ENCODE results near the gene CDC6. TPM values are rescaled to one million over a fixed set of nuclear protein-coding genes. Genes with fewer than 3 reads are reported as not detected.
A peak's percentile ranks its signal among the peaks of the same experiment; 100 is the strongest.

The CDC6 gene
- total RNA-seq, 6 donors from 2014 or later, result 1.1 to 5.1 (median 2.3) TPM

DNA sequence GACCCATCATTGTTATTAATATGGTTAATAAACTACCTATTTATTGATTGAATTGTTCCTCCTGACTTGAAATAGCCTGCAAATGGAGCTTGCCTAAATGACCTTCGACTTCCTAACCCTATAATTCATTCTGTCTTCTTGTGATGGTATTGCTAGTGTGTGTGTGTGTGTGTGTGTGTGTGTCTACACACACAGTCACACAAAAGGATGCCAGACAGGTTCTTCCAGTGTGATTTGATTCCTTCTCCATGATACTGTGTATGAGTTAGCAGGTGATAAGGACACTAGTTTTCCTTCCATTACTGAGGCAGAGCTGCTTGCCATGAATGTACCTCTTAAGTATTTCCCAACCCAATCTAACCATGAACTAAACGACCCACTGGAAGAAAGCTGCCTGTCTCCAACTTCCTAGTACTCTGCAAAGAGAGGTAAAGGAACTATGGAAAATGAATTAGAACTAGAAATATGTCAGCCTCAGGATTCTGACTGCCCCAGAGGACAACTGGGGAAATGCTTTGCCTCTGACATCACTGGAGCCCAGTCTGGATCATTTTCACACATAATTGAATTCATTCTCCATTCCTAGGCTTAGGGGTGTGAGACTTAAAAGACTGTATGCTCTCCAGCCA lies 3.5 kb upstream of the CDC6 start:
- TF ChIP-seq CTCF (IDR thresholded peaks at IDR 0.05) (peak in 2 of 6 experiments; percentile 16 to 41), POLR2AphosphoS5 (IDR thresholded peaks at IDR 0.05) (no peak)
- H3K36me3 ChIP-seq, result peaks cover 13 to 35% (median 25%) of the 10 kb centered on the region in 4 donors
- peak overlapping the region; percentile 38 to 61 (median 47) for H3K27ac ChIP-seq
- H3K27me3 ChIP-seq, result no peaks in the 10 kb centered on the region
- DNase-seq (no peak), ATAC-seq (ENCODE audit: low FRiP score in 2 of 2) (peak in 1 of 2 donors; percentile 74)
- H3K4me1 ChIP-seq, result peaks cover 16 to 27% (median 23%) of the 10 kb centered on the region in 4 donors
- H3K9me3 ChIP-seq, result no peaks in the 10 kb centered on the region
- WGBS, 2 donors, result 35 to 49% methylated on average over 2 of the region's 2 CpGs
- no peak overlapping the region for H3K4me3 ChIP-seq

DNA sequence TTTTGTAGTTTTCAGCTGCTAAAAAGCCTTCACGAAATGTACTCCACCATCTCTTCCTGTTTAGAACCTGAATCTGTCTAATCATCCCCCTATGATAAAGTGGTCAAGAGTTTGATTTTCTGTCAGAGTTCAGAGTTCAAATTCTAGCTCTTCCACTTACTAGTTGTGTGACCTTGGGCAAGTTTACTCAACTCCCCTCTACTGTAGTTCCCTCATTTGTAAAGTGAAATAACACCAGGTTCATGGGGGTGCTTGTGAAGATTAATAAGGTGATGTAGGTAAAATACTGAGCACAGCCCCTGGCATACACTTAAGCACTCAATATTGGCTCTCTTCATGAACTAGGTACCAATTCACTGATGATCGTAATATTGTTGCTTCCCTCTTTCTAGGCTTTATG lies 1.2 kb upstream of the CDC6 start:
- no peaks in the 10 kb centered on the region for H3K27me3 ChIP-seq
- ATAC-seq (ENCODE audit: low FRiP score in 2 of 2) (no peak), DNase-seq (no peak)
- TF ChIP-seq POLR2AphosphoS5 (IDR thresholded peaks at IDR 0.05), result no peak
- no peak for TF ChIP-seq CTCF (IDR thresholded peaks at IDR 0.05)
- no peak for TF ChIP-seq EP300 (IDR thresholded peaks at IDR 0.05)
- TF ChIP-seq POLR2A (IDR thresholded peaks at IDR 0.05), result no peak
- H3K27ac ChIP-seq, result no peak overlapping the region
- no peak overlapping the region for H3K4me3 ChIP-seq
- H3K36me3 ChIP-seq, result peaks cover 0 to 13% (median 6%) of the 10 kb centered on the region in 4 donors
- peaks cover 16 to 33% (median 28%) of the 10 kb centered on the region in 4 donors for H3K4me1 ChIP-seq
- H3K9me3 ChIP-seq, result no peaks in the 10 kb centered on the region
- WGBS, 2 donors, result 92 to 97% methylated on average over 2 of the region's 2 CpGs

DNA sequence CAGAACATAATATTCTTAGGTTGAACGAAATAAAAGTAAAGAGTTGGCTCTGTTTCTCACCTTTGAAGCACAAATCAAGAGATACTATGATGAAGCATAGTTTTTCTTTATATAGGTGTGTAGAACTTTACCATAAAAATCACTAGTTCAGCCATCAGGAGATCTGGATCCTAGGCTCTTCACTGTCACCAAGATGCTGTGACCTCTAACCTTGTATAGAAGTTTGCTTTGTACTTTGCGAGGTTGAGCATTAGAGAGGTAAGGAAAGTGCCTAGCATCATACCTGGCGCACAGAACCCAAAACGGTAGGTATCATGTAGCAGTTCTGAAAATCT lies 553 bp upstream of the CDC6 start:
- TF ChIP-seq EP300 (IDR thresholded peaks at IDR 0.05) (no peak), POLR2AphosphoS5 (IDR thresholded peaks at IDR 0.05) (no peak), POLR2A (IDR thresholded peaks at IDR 0.05) (no peak), CTCF (IDR thresholded peaks at IDR 0.05) (no peak)
- Histone ChIP-seq H3K27me3 (no peaks in the 10 kb centered on the region), H3K4me3 (peak overlapping the region in 2 of 4 donors; percentile 49 to 75), H3K9me3 (no peaks in the 10 kb centered on the region), H3K4me1 (peaks cover 16 to 33% (median 28%) of the 10 kb centered on the region in 4 donors), H3K27ac (peak overlapping the region in 1 of 4 donors; percentile 75), H3K36me3 (peaks cover 0 to 6% (median 3%) of the 10 kb centered on the region in 4 donors)
- DNase-seq (no peak), ATAC-seq (ENCODE audit: low FRiP score in 2 of 2) (no peak)
- WGBS, 2 donors, result 45 to 46% methylated on average over 4 of the region's 4 CpGs

DNA sequence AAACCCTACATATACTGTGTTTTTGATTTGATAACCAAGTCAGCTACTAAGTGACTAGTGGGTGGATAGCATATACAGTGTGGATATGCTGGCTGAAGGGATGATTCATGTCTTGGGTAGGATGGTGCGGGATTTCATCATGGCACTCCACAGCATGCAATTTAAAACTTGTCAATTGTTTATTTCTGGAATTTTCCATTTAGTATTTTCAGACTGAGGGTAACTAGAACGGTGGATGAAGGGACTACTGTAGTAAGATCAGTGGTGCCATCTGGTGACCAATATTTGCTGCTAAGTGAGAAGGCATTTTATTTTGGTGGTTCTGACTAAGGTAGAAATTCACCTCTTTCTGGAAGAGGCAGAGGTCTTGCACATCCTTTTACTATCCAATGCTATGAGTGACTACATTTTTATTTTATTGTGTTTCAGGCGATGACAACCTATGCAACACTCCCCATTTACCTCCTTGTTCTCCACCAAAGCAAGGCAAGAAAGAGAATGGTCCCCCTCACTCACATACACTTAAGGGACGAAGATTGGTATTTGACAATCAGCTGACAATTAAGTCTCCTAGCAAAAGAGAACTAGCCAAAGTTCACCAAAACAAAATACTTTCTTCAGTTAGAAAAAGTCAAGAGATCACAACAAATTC lies 3.1 kb downstream of the CDC6 start:
- Histone ChIP-seq H3K4me1 (peaks cover 6 to 22% (median 13%) of the 10 kb centered on the region in 4 donors), H3K27ac (no peak overlapping the region), H3K9me3 (no peaks in the 10 kb centered on the region), H3K4me3 (no peak overlapping the region), H3K27me3 (no peaks in the 10 kb centered on the region), H3K36me3 (no peaks in the 10 kb centered on the region)
- ATAC-seq (ENCODE audit: low FRiP score in 2 of 2) (peak in 1 of 2 donors; percentile 10), DNase-seq (peak in 1 of 2 donors; percentile 53)
- TF ChIP-seq POLR2AphosphoS5 (IDR thresholded peaks at IDR 0.05), result no peak
- peak in 5 of 6 experiments; percentile 29 to 73 (median 63) for TF ChIP-seq CTCF (IDR thresholded peaks at IDR 0.05)
- 50 to 53% methylated on average over 4 of the region's 4 CpGs for WGBS, 2 donors

DNA sequence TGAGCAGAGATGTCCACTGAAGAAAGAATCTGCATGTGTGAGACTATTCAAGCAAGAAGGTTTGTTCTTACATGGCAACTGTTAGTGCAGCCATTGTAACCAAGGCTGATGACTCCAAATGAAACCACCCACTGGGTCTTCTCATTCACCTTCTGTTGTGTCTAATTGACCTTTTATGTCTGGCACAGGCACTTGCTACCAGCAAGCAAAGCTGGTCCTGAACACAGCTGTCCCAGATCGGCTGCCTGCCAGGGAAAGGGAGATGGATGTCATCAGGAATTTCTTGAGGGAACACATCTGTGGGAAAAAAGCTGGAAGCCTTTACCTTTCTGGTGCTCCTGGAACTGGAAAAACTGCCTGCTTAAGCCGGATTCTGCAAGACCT lies 3.6 kb downstream of the CDC6 start:
- TF ChIP-seq POLR2AphosphoS5 (IDR thresholded peaks at IDR 0.05), result no peak
- TF ChIP-seq POLR2A (IDR thresholded peaks at IDR 0.05), result no peak
- TF ChIP-seq CTCF (IDR thresholded peaks at IDR 0.05), result no peak
- TF ChIP-seq EP300 (IDR thresholded peaks at IDR 0.05), result no peak
- 91 to 93% methylated on average over 2 of the region's 2 CpGs for WGBS, 2 donors
- peaks cover 6 to 22% (median 13%) of the 10 kb centered on the region in 4 donors for H3K4me1 ChIP-seq
- H3K36me3 ChIP-seq, result no peaks in the 10 kb centered on the region
- no peaks in the 10 kb centered on the region for H3K9me3 ChIP-seq
- ATAC-seq (ENCODE audit: low FRiP score in 2 of 2) (no peak), DNase-seq (no peak)
- H3K27me3 ChIP-seq, result no peaks in the 10 kb centered on the region
- H3K4me3 ChIP-seq, result no peak overlapping the region
- H3K27ac ChIP-seq, result no peak overlapping the region
